SK-N-MC (cell line): ENCODE results near the gene CYB561D2.

Source experiments
- EZH2 ChIP-seq: fragments of 200-600 bp; sonication (generic); IDR thresholded peaks from one replicate; pipeline ENCODE4 v1.6.1; 2017; ENCODE audit warnings: antibody characterized with exemption
- FOXP2 ChIP-seq: optimal IDR thresholded peaks from 2 replicates; pipeline ENCODE3; 2011; ENCODE audit warnings: mild to moderate bottlenecking, moderate library complexity; ENCODE audit not compliant: insufficient read depth; ENCODE audit errors: extremely low read length, control extremely low read depth

DNA sequence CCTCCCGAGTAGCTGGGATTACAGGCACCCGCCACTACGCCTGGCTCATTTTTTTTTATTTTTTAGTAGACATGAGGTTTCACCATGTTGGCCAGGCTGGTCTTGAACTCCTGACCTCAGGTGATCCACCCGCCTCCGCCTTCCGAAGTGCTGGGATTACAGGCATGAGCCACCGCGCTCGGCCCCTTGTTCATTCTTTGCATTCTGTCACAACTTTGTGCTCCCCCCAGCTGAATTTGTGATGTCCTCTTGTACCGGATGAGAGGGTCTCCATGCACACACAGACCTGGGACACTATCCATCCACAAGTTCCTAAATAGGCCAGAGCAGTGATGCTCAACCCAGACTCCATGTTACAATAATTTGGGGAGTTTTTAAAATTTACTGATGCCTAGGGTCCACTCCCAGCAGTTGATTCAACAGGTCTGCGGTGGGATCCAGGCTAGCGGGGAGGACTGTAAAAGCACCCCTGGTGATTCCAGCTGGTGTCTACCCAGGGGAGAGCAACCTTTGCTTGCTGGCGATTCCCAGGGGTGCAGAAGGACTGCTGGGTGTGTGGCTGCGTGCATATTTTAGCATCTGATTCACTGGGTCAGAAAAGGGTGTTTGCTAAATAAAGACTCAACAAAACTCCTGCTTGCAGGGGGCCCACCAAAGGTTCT, 11.0 kb upstream of the CYB561D2 start:
- no peak for TF ChIP-seq EZH2
- no peak for TF ChIP-seq FOXP2
